ENCODE results near the gene RNASE9. TPM values are rescaled to one million over a fixed set of nuclear protein-coding genes. Genes with fewer than 3 reads are reported as not detected.

Gene RNASE9
- total RNA-seq: not detected in 2 replicates

GRCh38 chr14:20560961-20561360 is at the start of gene RNASE9:
RNASE9 (minus strand) TSS chr14:20561047.

GRCh38 chr14:20591235-20591634 is 30.4 kb upstream of the RNASE9 start, which contains the start of gene RNASE12:
RNASE12 (minus strand) TSS chr14:20591376; CDS start chr14:20590723, 653 bp downstream.

GRCh38 chr14:20587489-20588154 is 26.8 kb upstream of the RNASE9 start, which contains the start of gene RNASE11:
RNASE11 (minus strand) TSS chr14:20588001.

Other genes with a start within 250 kb of the RNASE9 start
- 47.7 and 63.1 TPM in 2 replicates for gene CCNB1IP1, start 227.8 kb downstream of the RNASE9 start, total RNA-seq
- gene PARP2, start 217.4 kb downstream of the RNASE9 start, total RNA-seq: 13.5 and 17.9 TPM in 2 replicates
- gene TEP1, start 147.5 kb downstream of the RNASE9 start, total RNA-seq: 11.5 and 22.2 TPM in 2 replicates
- gene KLHL33, start 124.9 kb downstream of the RNASE9 start, total RNA-seq: under 0.01 and 0.35 TPM in 2 replicates
- 15.6 and 38.3 TPM in 2 replicates for gene OSGEP, start 106.2 kb downstream of the RNASE9 start, total RNA-seq
- 204 and 223 TPM in 2 replicates for gene APEX1, start 105.8 kb downstream of the RNASE9 start, total RNA-seq
- gene PIP4P1, start 99.6 kb downstream of the RNASE9 start, total RNA-seq: 12.6 and 15.3 TPM in 2 replicates
- gene PNP, start 91.6 kb downstream of the RNASE9 start, total RNA-seq: 45.9 and 55.4 TPM in 2 replicates
- gene RNASE10, start 55.5 kb downstream of the RNASE9 start, total RNA-seq: not detected in 2 replicates
- not detected in 2 replicates for gene RNASE11, start 27.0 kb upstream of the RNASE9 start, total RNA-seq
- gene RNASE12, start 30.3 kb upstream of the RNASE9 start, total RNA-seq: not detected in 2 replicates
- gene OR6S1, start 80.6 kb upstream of the RNASE9 start, total RNA-seq: not detected in 2 replicates
- 14.7 and 15.8 TPM in 2 replicates for gene RNASE4, start 123.5 kb upstream of the RNASE9 start, total RNA-seq
- 7.5 and 12.1 TPM in 2 replicates for gene ANG, start 127.7 kb upstream of the RNASE9 start, total RNA-seq
- not detected in 2 replicates for gene EDDM3A, start 184.8 kb upstream of the RNASE9 start, total RNA-seq
- gene EDDM3B, start 207.4 kb upstream of the RNASE9 start, total RNA-seq: not detected in 2 replicates
- not detected in 2 replicates for gene RNASE6, start 220.2 kb upstream of the RNASE9 start, total RNA-seq
- gene RNASE1, start 241.8 kb upstream of the RNASE9 start, total RNA-seq: not detected in 2 replicates

Data from myometrial cell (primary cell).